Fibroblast of the conjunctiva (primary cell): ENCODE results near the gene TOP1.
"Not testable (repeated sequence)": the region's sequence is repeated elsewhere in the genome, so short reads cannot be mapped to it uniquely, and the experiment has no call there.

Source experiments
- DNase-seq: peaks from one replicate; pipeline ENCODE4 v3.0.0-alpha.2; 2010; ENCODE audit warnings: low read depth

The TOP1 gene

DNA sequence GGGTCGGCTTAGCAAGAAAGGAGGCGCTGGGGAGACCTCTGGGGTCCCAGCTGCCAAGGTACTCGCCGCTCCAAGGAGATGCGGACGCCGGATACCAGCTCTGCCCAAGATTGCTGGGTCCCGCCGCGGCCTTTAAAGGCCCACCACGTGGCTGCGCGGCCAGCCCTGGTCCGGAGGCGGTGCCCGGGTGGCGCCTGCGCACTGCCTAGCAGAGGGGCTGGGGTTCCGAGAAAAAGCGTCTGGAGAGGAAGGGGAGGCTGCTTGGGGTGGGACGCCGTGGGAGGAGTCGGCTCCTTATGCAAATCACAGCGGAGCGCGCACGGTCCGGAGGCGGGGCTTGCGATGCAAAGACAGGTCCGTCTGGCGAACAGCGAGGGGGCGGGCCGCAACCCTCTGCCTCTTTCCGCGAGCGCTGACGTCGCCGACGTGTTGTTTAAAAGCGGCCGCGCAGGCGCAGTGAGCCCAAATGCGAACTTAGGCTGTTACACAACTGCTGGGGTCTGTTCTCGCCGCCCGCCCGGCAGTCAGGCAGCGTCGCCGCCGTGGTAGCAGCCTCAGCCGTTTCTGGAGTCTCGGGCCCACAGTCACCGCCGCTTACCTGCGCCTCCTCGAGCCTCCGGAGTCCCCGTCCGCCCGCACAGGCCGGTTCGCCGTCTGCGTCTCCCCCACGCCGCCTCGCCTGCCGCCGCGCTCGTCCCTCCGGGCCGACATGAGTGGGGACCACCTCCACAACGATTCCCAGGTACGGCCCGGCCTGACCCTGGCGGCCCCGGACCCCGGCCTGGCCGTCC lies at the start of gene TOP1:
Gene TOP1 (plus strand): TSS at position 464 of the 791 bp plus-strand sequence. CDS start 246 bp downstream, at position 710.
- peak; percentile 100 for DNase-seq

DNA sequence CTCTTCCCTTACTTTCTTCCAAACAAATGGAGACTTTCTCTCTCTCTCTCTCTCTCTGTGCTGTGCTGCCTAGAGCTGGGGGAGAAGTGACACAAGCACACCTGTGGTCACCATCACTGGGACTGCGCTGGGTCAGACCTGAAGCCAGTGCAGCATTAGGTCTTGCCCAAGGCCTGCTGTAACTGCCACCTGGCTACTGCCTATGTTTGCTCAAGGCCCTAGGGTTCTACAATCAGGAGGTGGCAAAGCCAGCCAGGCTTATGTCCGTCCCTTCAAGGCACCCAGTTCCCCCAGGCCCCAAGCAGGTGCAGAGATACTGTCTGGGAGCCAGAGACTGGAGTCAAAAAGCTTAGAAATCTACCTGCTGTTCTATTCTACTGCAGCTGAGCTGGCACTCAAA lies 49.4 kb upstream of the TOP1 start:
- no peak for DNase-seq

DNA sequence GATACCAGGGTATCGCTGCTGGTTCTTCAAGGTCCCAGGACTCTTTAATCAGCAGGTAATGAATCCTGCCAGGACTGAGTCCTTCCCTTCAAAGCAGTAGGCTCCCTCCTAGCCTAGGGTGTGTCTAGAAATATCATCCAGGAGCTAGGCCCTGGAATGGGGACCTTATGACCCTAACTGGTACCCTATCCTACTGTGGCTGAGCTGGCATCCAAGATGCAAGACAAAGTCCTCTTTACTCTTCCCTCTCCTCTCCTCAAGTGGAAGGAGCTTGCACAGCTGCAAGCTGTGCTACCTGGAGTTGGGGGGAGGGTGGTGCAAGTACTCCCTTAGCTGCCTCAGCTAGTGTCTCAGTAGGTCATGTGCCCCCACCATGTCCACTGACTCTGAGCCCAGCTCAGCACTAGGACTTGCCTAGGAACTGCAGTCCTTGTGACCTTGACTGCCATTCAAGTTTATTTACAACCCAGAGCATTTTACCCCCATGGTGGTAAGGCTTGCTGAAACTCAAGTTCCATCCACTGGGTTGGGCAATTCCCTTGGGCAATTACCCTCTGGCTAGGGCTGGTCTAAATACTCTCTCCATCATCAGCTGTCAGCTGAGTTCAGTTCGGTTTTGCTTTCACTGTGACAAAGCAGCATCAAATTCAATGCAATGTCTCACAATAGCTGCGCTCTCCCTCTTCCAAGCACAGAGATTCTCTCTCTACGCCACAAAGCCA lies 48.4 kb upstream of the TOP1 start:
- peak; percentile 24 for DNase-seq

- no peak for DNase-seq
Observed at GRCh38 chr20:40980828-40981310, 47.8 kb upstream of the TOP1 start.

DNA sequence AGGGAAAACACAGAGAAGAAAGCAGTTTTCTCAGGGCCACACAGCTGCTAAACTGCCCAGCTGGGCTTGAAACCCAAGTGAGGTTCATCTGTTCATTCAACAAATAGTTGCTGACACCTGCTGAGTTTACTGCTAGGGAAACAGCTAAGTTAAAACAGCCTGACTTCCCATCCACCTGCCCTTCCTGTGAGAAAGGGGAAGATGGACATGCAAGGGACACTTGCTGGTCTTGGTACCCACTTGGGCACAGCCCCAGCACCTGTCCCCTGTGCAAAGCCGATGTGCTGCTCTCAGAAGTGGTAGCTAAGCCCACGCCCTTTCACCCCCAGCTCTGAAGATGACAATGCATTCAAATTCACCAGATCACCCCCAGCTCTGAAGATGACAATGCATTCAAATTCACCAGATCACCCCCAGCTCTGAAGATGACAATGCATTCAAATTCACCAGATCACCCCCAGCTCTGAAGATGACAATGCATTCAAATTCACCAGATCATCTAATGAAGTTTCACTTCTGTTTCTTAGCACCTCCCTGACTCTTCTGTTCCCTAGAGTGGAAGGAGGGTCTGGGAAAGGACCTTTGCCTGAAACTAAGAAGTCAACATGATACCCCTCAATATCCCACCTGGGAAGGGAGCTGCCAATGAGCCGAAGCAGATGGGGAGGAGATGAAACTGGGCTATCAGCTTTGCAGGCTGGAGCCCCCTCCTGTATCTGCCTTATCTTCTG lies 46.0 kb upstream of the TOP1 start:
- DNase-seq, result no peak

DNA sequence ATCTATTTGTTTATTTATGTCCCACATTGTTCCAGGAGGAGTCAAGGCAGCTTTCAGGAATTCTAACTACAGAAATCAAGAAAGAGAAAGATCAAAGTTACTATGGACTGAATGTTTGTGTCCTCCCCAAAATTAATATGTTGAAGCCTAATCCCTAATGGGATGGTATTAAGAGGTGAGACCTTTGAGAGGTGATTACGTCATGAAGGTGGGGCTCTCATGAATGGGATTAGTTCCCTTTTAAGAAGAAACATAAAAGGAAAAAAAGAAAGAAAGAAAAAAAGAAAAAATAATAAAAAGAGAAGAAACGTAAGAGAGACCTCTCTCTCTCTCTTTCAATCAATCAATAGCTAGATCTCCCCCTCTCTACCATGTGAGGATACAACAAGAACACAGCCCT lies 44.7 kb upstream of the TOP1 start:
- DNase-seq, result no peak

- no peak for DNase-seq
Observed at GRCh38 chr20:40984496-40984895, 44.1 kb upstream of the TOP1 start.

DNA sequence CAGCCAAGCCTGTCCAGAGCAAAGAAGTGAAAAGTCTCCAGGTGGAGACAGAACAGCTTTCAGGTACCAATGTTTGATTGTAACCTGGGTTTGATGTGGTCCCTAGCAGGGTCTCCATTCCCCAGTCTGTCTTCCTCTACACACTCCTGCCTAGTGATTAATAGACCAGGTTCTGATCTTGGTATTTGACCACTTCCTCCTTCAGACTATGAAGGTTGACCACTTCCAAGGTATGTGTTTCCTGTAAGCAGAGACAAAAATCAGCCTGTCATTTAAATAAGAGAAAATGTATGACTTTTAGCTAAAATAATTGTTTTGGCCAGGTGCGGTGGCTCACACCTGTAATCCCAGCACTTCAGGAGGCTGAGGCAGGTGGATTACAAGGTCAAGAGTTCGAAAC lies 41.8 kb upstream of the TOP1 start:
- no peak for DNase-seq

DNA sequence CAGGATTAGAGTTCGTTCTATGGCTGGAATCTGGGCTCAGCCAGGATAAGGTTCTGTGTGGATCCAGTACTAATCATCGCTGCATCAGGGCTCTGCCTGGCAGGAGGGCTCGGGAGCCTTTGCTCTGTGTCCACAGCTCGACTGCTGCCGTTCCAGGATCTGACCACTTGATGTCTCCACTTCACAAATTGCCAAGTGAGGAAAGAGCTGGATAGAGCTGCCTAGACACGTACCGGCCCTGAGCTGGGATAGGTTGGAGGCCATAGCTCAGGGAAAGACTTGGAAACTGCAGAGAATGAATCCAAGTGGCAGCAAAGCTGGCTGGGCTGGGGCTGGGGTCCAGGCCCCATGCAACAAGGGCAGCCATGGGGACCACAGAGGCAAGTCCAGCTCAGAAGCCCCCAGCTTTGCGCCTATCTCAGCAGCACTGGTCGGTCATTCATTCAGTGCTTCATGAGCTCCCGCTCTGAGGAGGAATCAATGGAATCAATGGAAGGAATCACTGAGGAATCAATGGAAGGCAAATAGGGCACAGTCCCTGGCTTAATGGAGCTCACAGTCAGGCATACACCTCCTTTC lies 38.0 kb upstream of the TOP1 start:
- peak; percentile 84 for DNase-seq

- no peak for DNase-seq
Observed at GRCh38 chr20:40991181-40991889, 37.3 kb upstream of the TOP1 start.

DNA sequence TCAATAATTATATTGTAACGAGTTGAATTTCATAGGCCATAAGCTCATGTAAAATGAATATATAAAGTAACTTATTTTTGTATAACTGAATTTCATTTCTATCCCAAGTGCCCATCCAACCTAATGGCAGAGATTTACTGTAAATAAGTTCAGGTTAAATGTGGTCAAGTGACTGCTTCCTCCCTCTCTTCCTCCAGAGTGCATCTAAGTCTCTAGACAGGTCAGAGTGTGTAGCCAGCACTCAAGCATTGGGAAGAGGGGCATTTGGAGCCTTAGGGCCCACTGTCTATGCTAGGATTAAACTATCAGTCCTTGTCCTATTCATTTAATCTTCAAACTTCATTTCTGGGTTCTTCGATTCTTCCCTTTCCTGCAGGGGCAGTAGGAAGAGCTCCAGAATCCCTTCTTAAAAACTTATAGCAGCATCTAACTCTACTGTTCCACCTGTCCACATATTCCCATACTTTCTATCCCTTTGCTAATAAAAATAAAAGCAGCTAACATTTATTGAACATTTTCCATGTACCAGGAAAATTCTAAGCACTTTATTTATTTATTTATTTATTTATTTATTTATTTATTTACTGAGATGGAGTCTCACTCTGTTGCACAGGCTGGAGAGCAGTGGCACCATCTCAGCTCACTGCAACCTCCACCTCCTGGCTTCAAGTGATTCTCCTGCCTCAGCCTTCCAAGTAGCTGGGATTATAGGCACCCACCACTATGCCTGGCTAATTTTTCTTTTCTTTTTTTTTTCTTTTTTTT lies 36.1 kb upstream of the TOP1 start:
- no peak for DNase-seq

GRCh38 chr20:40993794-40994540 lies 34.7 kb upstream of the TOP1 start:
- DNase-seq, result no peak

DNA sequence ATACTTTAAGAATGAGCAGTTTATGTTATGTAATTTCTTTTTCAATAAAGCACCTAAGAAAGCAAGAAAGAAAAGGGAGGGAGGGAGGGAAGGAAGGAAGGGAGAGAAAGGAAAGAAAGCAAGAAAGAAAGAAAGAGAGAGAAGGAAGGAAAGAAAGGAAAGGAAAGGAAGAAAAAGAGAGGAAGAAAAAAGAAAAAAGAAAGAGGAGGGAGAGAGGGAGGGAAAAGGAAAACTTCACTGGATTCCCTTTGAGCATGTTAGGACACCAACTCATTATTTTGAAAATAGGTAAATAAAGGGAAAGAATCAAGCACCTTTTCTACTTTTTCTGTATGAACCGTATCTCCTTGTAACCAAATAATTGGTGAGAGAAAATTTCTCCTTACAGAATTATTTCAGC lies 32.3 kb upstream of the TOP1 start:
- no peak for DNase-seq

GRCh38 chr20:40997116-40997515 lies 31.5 kb upstream of the TOP1 start:
- DNase-seq, result no peak

- DNase-seq, result no peak
Observed at GRCh38 chr20:40999841-41000240, 28.8 kb upstream of the TOP1 start.

GRCh38 chr20:41000628-41001027 lies 28.0 kb upstream of the TOP1 start:
- DNase-seq, result no peak

- DNase-seq, result peak; percentile 9
Observed at GRCh38 chr20:41001497-41001896, 27.1 kb upstream of the TOP1 start.

GRCh38 chr20:41002842-41003142 lies 25.8 kb upstream of the TOP1 start:
- no peak for DNase-seq

- peak; percentile 94 for DNase-seq
Observed at GRCh38 chr20:41003143-41003935, 25.3 kb upstream of the TOP1 start.

DNA sequence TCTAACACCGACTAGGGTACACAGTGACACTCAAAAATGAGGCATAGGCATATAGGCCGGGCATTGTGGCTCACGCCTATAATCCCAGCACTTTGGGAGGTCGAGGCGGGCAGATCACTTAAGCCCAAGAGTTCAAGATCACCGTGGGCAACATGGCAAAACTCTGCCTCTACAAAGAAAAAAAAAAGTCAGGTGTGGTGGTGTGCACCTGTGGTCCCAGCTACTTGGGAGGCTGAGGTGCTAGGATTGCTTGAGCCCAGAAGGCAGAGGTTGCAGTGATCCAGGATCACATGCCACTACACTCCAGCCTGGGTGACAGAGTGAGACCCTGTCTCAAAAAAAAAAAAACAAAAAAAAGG lies 24.7 kb upstream of the TOP1 start:
- not testable (repeated sequence) for DNase-seq
